Neural cell (in vitro differentiated cells): ENCODE results near the gene RAPGEF2. TPM values are rescaled to one million over a fixed set of nuclear protein-coding genes. Genes with fewer than 3 reads are reported as not detected.

Experiments used
- H2AFZ ChIP-seq: fragments of 200-600, 300-800 bp; sonication (generic), shearing (Covaris generic); 2 replicates; pipeline ENCODE4 v1.6.0; 2014; ENCODE audit warnings: low read depth, mild to moderate bottlenecking, antibody characterized with exemption, low read length, moderate library complexity
- H3F3A ChIP-seq: fragments of 200-600 bp; shearing (Covaris generic); 2 replicates; pipeline ENCODE4 v1.6.1; 2016; ENCODE audit warnings: mild to moderate bottlenecking, moderate library complexity, mixed read lengths, antibody characterized with exemption, low read length; ENCODE audit not compliant: insufficient read depth, poor library complexity, severe bottlenecking
- H3K27ac ChIP-seq: fragments of 200-600, 300-800 bp; sonication (generic), shearing (Covaris generic); 2 replicates; pipeline ENCODE4 v1.5.1; 2014; ENCODE audit warnings: mild to moderate bottlenecking, low read length, moderate library complexity
- H3K27me3 ChIP-seq: fragments of 300-800, 200-600 bp; sonication (generic), shearing (Covaris generic); 2 replicates; pipeline ENCODE4 v1.6.0; 2014; ENCODE audit warnings: mild to moderate bottlenecking, low read depth, low read length, moderate library complexity; ENCODE audit not compliant: insufficient read depth
- H3K36me3 ChIP-seq: fragments of 300-800, 200-600 bp; sonication (generic), shearing (Covaris generic); 2 replicates; pipeline ENCODE4 v1.5.1; 2014; ENCODE audit warnings: mild to moderate bottlenecking, antibody characterized with exemption, low read length, moderate library complexity; ENCODE audit not compliant: insufficient read depth
- H3K4me2 ChIP-seq: fragments of 300-800, 200-600 bp; sonication (generic), shearing (Covaris generic); 2 replicates; pipeline ENCODE4 v1.6.0; 2014; ENCODE audit warnings: mild to moderate bottlenecking, low read length
- H3K4me3 ChIP-seq: fragments of 300-800, 200-600 bp; sonication (generic), shearing (Covaris generic); 2 replicates; pipeline ENCODE4 v1.5.1; 2014; ENCODE audit warnings: mild to moderate bottlenecking, low read length, moderate library complexity
- H3K79me2 ChIP-seq: fragments of 200-600 bp; shearing (Covaris generic); replicated peaks from 2 replicates; pipeline ENCODE4 v1.6.0; 2014; ENCODE audit warnings: mild to moderate bottlenecking, low read length, moderate library complexity; ENCODE audit not compliant: insufficient read depth
- H3K9ac ChIP-seq: fragments of 300-800, 200-600 bp; sonication (generic), shearing (Covaris generic); 2 replicates; pipeline ENCODE4 v1.6.1; 2016; ENCODE audit warnings: mild to moderate bottlenecking, low read length, mixed read lengths
- H3K9me2 ChIP-seq: fragments of 200-600 bp; shearing (Covaris generic); 2 replicates; pipeline ENCODE4 v1.6.1; 2016; ENCODE audit warnings: mild to moderate bottlenecking, low read length, mixed read lengths; ENCODE audit not compliant: insufficient read depth
- H3K9me3 ChIP-seq: fragments of 200-600, 300-800 bp; sonication (generic), shearing (Covaris generic); 2 replicates; pipeline ENCODE4 v1.6.1; 2016; ENCODE audit warnings: mild to moderate bottlenecking, mixed run types, low read length, moderate library complexity, mixed read lengths
- H4K20me1 ChIP-seq: fragments of 200-600 bp; shearing (Covaris generic); 2 replicates; pipeline ENCODE4 v1.6.1; 2016; ENCODE audit warnings: mild to moderate bottlenecking, mixed run types; ENCODE audit not compliant: insufficient read depth
- CTCF ChIP-seq: fragments of 450-650 bp; IDR thresholded peaks from 2 replicates; pipeline ENCODE4 v1.5.1; 2014; ENCODE audit warnings: antibody characterized with exemption, mild to moderate bottlenecking, moderate library complexity; ENCODE audit not compliant: poor library complexity, severe bottlenecking
- EP300 ChIP-seq: fragments of 450-650 bp; conservative IDR thresholded peaks from 2 replicates; pipeline ENCODE4 v1.6.1; 2014; ENCODE audit warnings: antibody characterized with exemption, mild to moderate bottlenecking, moderate library complexity; ENCODE audit not compliant: poor library complexity, severe bottlenecking
- EZH2 ChIP-seq: fragments of 200-600, 300-800 bp; shearing (Covaris generic), sonication (generic); IDR thresholded peaks from 2 replicates; pipeline ENCODE4 v1.6.1; 2014; ENCODE audit warnings: antibody characterized with exemption, low read length, borderline replicate concordance, mild to moderate bottlenecking; ENCODE audit not compliant: insufficient read depth, poor library complexity, severe bottlenecking
- MXI1 ChIP-seq: fragments of 450-650 bp; conservative IDR thresholded peaks from 2 replicates; pipeline ENCODE4 v1.6.1; 2014; ENCODE audit warnings: antibody characterized with exemption, mild to moderate bottlenecking; ENCODE audit not compliant: poor library complexity, severe bottlenecking
- POLR2AphosphoS5 ChIP-seq: IDR thresholded peaks from 2 replicates; pipeline ENCODE4 v1.6.1; 2012
- RAD21 ChIP-seq: fragments of 450-650 bp; conservative IDR thresholded peaks from 2 replicates; pipeline ENCODE4 v1.6.1; 2014; ENCODE audit warnings: antibody characterized with exemption, mild to moderate bottlenecking, moderate library complexity
- REST ChIP-seq: IDR thresholded peaks from 2 replicates; pipeline ENCODE4 v1.6.1; 2012; ENCODE audit warnings: borderline replicate concordance
- SMC3 ChIP-seq: fragments of 450-650 bp; conservative IDR thresholded peaks from 2 replicates; pipeline ENCODE4 v1.6.1; 2014; ENCODE audit warnings: antibody characterized with exemption, mild to moderate bottlenecking, moderate library complexity; ENCODE audit not compliant: poor library complexity
- TAF1 ChIP-seq: IDR thresholded peaks from 2 replicates; pipeline ENCODE4 v1.6.1; 2012; ENCODE audit warnings: low read depth
- polyA plus RNA-seq: library from polyadenylated mRNA; depleted of rRNA; stranded (reverse); fragments of >200 nt; gene quantifications from 2 replicates; pipeline ENCODE4 v1.2.3, GENCODE V29; 2014

Gene RAPGEF2
- polyA plus RNA-seq, 1 donor from 2014 or later = 134 TPM

GRCh38 chr4:159370286-159370685 is 267.4 kb downstream of the RAPGEF2 start:
- Histone ChIP-seq H3K4me2 (no peak overlapping the region), H4K20me1 (no peaks in the 10 kb centered on the region), H3K9ac (no peak overlapping the region), H3F3A (no peaks in the 10 kb centered on the region), H3K27me3 (no peaks in the 10 kb centered on the region), H3K9me3 (peaks cover 4% of the 10 kb centered on the region), H3K79me2 (no peaks in the 10 kb centered on the region), H3K4me3 (no peak overlapping the region), H3K9me2 (no peaks in the 10 kb centered on the region), H3K27ac (no peak overlapping the region), H3K36me3 (no peaks in the 10 kb centered on the region), H2AFZ (no peak overlapping the region)
- TF ChIP-seq CTCF (no peak), SMC3 (no peak), TAF1 (no peak), REST (no peak), RAD21 (no peak), EZH2 (no peak), POLR2AphosphoS5 (no peak), MXI1 (no peak), EP300 (no peak)

GRCh38 chr4:159374749-159375530 is 272.1 kb downstream of the RAPGEF2 start:
- Histone ChIP-seq H3F3A (no peaks in the 10 kb centered on the region), H4K20me1 (no peaks in the 10 kb centered on the region), H3K9me3 (no peaks in the 10 kb centered on the region), H3K27me3 (no peaks in the 10 kb centered on the region), H3K36me3 (no peaks in the 10 kb centered on the region), H3K79me2 (no peaks in the 10 kb centered on the region), H3K9me2 (no peaks in the 10 kb centered on the region), H2AFZ (no peak overlapping the region), H3K27ac (no peak overlapping the region), H3K4me2 (no peak overlapping the region), H3K9ac (no peak overlapping the region), H3K4me3 (no peak overlapping the region)
- TF ChIP-seq REST = no peak
- TF ChIP-seq CTCF = no peak
- TF ChIP-seq MXI1 = no peak
- no peak for TF ChIP-seq TAF1
- TF ChIP-seq EP300 = no peak
- no peak for TF ChIP-seq EZH2
- no peak for TF ChIP-seq SMC3
- no peak for TF ChIP-seq POLR2AphosphoS5
- no peak for TF ChIP-seq RAD21
